NCI-H146 treated with DMSO at 0.1 percent for 48 hours (cell line): ENCODE data around the gene SLC35C1.

Experiments
- DNase-seq: peaks from one replicate; lab custom pipeline; 2025; ENCODE audit not compliant: unreplicated experiment; lab: John Stamatoyannopoulos, UW

The SLC35C1 gene

DNA sequence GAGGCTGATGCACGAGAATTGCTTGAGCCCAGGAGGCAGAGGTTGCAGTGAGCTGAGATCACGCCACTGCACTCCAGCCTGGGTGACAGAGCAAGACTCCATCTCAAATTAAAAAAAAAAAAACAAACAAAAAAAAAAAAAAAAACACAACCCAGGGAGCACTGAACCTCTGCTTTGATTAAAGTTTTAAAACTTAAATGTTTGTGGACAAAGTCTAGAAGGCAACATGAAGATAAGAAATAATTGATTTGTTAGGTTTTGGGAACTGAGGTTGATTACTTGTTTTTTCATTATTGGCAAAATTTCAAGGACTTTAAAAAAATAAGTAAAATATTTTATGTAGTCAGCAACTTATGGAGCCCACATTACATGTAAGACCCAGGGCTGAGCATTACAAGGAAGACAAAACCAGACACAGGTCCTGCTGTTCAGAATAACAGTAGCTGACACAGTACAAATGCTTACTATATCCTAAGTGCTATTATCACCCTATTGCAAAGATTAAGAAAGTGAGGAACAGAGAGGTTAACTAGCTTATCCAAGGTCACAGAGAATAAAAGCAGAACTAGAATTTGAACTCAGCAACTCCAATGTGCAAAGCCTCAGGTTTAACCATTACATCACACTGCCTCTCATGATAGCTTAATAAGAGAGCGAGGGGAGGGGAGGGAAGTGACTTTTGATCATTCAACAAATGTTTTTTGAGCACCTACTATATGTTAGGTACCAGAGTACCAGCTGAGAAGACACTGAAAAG, 40.1 kb downstream of the SLC35C1 start:
- DNase-seq = no peak

DNA sequence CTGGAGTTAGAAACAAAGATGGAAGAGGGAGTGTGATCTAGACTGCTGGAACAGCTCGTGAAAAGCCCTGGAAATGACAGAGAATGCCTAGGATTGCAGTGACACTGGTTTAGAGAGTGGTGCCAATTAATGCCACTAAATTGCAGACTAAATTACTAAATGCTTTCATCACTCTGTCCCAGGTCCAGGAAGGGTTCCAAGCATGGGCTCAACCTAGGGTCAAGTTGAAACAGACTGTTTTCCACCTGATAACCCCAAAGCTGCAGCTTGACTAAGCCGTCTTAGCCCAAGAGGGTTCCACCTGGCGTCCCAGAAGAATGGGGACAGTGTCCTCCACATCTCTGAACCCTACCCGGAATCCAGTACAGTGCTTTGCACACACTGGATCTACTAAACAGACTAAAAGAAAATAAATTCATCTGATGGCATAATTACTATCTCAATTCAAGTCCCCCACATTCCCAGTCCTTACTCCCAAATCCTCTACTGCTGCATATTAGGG, 41.3 kb downstream of the SLC35C1 start:
- no peak for DNase-seq

DNA sequence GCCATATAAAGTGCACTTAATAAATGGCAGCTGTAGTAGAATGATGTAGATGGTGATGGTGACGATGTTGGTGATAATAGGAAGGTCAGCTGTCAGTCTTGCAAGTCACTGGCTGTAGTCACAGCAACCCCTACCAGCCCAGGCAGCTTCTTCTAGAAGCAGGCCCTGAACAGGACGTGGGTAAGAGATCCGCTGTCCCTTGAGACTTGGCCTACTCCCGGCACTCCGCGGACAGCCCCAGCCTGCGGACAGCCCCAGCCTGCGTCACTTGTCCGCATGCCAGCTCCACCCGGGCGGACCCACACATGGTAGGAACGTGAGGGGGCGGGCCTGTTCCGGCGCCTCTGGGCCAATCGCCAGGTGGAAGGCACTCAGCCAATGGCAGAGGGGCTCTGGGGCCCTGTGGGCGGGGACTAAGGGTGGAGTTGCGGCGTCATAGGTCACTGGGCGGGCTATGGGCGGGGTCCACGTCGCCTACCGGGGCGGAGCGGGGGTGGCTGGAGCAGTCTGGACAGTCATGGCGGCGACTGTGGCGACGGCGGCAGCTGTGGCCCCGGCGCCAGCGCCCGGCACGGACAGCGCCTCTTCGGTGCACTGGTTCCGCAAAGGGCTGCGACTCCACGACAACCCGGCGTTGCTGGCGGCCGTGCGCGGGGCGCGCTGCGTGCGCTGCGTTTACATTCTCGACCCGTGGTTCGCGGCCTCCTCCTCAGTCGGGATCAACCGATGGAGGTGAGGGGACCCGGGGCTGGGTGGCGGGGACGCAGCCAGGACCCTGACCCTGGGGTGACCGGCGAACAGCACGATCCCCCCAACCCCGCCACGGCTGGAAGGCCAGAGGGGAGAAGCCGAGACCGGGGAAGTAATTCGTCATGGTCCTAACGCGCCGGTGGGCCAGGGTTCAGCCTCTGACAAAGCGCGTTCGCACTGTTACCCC, 42.3 kb downstream of the SLC35C1 start, which contains the start of gene CRY2:
Gene CRY2 (plus strand): TSS at position 502 of the 937 bp plus-strand sequence. CDS start 16 bp downstream, at position 518.
- DNase-seq = peak; percentile 90

DNA sequence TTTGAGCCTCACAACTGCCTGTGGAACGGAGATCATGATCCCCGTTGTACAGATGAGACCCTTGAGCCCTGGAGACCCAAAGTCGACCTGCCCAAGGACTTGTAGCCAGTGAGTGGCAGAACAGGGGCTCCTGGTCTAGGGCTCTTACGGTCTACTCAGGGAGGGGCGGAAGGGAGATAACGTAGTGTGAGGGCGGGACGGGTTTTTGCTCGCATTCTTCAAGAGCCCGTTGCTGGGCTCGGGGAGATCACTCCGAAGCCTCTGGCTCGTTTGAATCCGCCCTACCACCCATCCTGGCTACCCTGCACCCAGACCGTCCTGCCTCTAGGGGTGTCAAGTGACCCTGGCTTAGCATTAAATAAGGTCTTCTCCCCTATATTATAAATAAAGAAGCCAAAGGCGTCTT, 43.0 kb downstream of the SLC35C1 start:
- no peak for DNase-seq

DNA sequence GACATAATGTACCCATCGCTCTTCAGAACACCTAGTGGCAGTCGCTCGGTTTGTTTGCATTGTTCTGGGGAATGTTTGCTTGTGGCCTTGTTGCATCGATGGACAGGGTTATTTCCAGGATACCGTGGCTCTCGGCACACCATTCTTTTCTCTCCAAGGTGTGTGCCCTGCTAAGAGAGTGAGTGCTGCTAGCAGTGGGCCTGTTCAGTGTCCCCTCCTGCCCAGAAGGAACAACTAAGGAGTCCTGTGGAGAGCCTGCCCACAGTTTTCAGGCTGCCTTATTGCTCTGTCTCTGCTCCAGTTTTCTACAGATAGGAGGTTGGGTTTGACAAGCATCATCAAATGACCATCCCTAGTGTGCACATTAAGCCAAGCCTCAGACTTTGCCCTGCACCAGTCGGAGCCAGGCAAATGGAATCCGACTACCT, 43.7 kb downstream of the SLC35C1 start:
- DNase-seq = no peak

DNA sequence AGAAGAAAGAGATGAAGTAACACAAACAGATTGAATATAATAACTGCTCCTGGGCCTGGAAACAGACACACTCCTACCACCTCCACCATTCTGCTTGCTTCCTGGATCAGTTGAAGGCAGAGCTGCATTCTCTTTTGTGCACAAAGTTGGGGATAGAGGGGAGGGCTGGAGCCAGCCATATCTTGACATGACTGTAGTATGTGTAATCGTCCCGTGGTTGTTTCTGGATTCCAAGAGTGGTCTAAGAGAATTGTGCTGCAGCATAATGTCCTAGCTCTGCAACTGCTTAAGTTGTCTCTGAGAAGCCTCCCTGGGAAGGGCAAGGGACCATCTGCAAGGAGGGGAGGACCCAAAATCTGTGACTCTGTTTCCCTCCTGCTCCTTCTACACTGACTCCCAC, 45.5 kb downstream of the SLC35C1 start:
- no peak for DNase-seq

GRCh38 chr11:45851228-45851627, 46.3 kb downstream of the SLC35C1 start:
- DNase-seq = no peak

DNA sequence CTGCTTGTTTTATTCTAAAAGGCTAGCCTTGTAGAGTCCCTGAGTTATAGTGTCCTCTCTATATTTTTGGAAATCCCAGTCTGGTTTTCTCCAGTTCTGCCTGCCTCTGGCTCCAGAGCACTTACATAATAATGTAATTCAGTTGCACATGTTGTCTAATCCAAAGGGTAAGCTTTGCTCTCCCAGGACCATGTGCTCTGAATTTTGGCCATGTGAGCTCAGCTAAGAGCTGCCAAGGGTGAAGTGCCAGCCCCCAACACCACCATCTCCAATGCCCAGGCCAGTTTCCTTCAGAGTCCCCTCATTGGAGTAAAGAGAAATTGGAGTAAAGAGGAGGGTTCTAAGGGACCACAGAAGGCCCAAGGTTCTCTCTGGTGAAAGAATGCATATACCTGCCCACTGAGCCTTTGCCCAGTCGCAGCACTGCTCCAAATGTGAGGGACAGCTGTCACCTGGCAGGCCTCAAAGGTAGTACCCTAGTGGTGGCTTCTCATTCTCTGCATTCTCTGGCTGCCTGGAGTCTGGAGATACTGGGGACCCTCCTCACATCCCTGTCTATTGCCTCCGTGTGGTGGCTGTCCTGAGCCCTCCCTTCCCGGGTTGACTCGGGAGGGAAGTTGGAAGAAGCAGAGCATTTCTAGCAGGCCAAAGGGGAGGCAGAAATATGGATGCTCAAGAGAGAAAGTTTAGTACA, 47.2 kb downstream of the SLC35C1 start:
- no peak for DNase-seq

GRCh38 chr11:45852712-45853101, 47.8 kb downstream of the SLC35C1 start:
- no peak for DNase-seq

DNA sequence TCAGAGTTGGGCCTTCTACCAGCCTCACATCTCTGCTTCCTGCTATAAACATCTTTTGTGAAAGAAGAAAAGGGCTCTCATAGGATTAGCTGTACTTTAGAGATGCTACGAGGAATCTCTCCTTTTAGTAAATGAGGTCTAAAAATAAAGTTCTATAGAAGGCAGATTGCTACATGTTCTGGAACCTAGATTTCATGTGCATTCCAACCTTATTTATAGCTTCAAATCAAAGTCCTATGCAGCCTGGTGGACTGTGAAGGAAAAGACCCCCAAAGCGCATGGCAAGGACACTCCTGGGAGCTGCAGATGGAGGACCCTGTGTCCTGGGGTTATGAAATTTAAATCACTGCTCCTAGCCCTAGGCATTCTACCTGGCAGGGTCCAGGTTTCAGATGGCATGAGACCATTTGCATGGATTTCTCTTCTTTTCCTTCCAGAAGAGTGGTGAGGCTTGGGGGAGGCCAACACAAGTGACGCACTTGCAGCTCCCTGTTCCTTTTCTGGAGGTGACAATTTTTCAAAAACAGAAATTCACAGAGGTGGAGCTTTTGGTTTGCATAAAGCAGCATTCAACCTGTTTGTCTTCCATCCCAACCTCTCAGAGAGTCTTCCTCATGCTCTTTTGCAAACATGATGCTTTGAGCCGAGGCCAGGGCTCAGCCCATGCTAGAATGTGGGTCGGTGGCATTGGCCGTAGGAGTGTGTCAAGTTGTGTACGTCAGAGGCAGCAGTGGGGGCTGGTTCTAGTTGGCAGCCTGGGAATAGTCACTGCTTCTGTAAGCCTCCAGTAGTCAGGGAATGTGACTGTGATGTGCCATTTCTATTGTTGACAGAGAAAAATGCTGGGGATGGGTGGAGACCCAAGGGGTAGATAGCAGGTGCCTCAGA, 48.6 kb downstream of the SLC35C1 start:
- DNase-seq = no peak

- DNase-seq = no peak
Measured at GRCh38 chr11:45855308-45855707, 50.4 kb downstream of the SLC35C1 start.

DNA sequence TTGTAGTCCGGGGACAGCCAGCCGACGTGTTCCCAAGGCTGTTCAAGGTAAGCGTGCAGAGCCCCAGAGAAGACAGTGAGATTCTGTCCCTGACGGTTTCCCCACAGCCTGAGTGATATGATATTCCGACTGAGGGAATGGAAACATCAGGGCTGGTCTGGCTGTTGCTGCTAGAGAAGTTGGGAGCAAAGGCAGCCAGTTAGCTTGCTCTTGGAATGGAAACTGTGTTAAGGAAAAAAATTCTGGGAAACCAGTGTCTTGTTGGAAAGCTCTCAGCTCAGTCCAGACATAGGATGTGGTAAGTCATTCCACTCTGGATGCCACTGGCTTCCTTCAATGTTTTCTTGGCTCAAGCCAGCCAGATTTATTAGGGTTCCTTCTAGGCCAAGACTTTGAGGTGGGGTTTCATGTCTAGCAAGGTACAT, 51.1 kb downstream of the SLC35C1 start:
- DNase-seq = no peak

GRCh38 chr11:45857961-45858474, 53.1 kb downstream of the SLC35C1 start:
- no peak for DNase-seq

DNA sequence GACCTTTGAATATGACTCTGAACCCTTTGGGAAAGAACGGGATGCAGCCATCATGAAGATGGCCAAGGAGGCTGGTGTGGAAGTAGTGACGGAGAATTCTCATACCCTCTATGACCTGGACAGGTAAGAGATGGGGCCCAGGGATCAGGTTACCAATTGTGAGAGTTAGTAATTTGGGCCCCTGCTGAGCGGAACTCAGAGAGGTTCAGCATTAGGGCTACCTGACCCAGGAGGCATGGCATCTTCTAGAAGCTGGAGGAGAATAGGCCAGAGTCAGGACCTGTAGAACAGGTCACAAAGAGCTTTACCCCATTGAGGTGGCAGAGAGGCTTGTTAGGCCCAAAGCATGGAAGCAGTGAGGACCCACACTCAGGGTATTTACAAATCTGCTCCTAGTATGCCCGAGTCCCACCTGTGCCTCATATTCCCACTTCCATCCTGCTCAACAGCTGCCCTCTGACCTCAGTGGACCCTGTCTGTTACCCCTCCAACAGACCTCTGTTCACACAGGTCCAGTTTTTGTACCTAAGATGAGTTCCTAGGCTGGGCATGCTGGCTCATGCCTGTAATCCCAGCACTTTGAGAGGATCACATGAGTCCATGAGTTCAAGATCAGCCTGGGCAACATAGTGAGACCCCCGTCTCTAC, 53.9 kb downstream of the SLC35C1 start:
- no peak for DNase-seq

DNA sequence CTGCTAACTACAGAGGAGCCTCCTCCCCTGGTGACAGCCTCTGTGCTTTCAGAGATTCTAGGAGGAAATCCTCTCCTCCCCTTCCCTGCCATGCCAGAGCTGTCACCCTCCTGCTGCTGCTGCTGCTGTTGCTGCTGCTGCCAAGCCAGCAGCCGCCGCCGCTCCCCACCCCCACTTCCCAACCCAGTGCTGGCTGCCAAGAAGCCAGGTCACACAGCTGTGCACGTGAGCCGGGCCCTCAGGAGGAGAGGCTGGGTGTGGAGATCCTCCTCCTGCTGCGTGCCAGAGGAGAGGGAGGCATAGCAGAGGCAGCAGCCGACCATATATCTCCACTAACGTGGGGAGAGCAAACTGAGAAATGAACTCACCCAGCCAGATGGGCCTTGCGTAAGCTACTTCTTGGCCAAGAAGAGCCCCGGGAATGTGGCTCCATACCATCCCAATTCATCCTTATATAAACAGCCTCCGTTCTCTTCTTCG, 54.8 kb downstream of the SLC35C1 start:
- DNase-seq = no peak

GRCh38 chr11:45860348-45860747, 55.4 kb downstream of the SLC35C1 start:
- DNase-seq = no peak

GRCh38 chr11:45860764-45861510, 56.0 kb downstream of the SLC35C1 start:
- no peak for DNase-seq
